Astrocyte (in vitro differentiated cells and primary cell): ENCODE measurements around the gene USP48.

Experiments used
- CTCF ChIP-seq: IDR thresholded peaks from 2 replicates; pipeline ENCODE4 v1.5.1; 2011; ENCODE audit warnings: low read depth, mild to moderate bottlenecking, inconsistent platforms, low read length, moderate library complexity; ENCODE audit not compliant: insufficient read depth
- EZH2 ChIP-seq: IDR thresholded peaks from 2 replicates; pipeline ENCODE4 v1.6.1; 2012; ENCODE audit warnings: mild to moderate bottlenecking, low read length, inconsistent platforms; ENCODE audit not compliant: insufficient read depth

GRCh38 chr1:21640653-21641052 lies 142.3 kb downstream of the USP48 start:
- no peak for TF ChIP-seq CTCF
- no peak for TF ChIP-seq EZH2
